GM12875 (cell line): ENCODE measurements around the gene PTPA.

Experiments
- H3K4me3 ChIP-seq: one replicate; pipeline ENCODE4 v1.5.1; 2011; ENCODE audit warnings: low read depth, low read length, control low read depth
- TF ChIP-seq, protein P1 (sequence below): IDR thresholded peaks from 2 replicates; pipeline ENCODE4 v1.5.1; 2011; ENCODE audit warnings: low read depth, mild to moderate bottlenecking, control low read depth, inconsistent platforms, low read length, moderate library complexity, borderline replicate concordance; ENCODE audit not compliant: insufficient read depth

Gene PTPA

DNA sequence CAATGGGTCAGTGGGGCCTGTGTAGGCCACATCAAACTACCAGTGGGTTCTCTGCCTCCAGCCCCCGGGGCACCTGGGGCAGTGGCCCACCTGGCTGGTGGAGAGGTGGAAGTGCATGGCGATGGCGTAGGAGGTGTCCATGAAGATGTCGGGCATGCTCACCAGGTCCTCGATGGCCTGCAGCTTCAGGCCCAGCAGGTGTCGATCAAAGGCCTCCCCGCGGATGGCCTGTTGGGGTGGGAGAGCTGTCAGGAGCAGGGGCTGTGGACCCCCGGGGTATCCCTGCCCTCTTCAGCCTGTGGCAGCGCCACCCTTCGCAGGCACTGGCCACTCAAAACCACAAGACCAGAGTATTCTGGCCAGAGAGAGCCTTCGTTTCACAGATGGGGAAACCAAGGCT lies 15.3 kb upstream of the PTPA start:
- TF ChIP-seq, protein P1, sequence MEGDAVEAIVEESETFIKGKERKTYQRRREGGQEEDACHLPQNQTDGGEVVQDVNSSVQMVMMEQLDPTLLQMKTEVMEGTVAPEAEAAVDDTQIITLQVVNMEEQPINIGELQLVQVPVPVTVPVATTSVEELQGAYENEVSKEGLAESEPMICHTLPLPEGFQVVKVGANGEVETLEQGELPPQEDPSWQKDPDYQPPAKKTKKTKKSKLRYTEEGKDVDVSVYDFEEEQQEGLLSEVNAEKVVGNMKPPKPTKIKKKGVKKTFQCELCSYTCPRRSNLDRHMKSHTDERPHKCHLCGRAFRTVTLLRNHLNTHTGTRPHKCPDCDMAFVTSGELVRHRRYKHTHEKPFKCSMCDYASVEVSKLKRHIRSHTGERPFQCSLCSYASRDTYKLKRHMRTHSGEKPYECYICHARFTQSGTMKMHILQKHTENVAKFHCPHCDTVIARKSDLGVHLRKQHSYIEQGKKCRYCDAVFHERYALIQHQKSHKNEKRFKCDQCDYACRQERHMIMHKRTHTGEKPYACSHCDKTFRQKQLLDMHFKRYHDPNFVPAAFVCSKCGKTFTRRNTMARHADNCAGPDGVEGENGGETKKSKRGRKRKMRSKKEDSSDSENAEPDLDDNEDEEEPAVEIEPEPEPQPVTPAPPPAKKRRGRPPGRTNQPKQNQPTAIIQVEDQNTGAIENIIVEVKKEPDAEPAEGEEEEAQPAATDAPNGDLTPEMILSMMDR, result no peak
- H3K4me3 ChIP-seq, result no peak overlapping the region

DNA sequence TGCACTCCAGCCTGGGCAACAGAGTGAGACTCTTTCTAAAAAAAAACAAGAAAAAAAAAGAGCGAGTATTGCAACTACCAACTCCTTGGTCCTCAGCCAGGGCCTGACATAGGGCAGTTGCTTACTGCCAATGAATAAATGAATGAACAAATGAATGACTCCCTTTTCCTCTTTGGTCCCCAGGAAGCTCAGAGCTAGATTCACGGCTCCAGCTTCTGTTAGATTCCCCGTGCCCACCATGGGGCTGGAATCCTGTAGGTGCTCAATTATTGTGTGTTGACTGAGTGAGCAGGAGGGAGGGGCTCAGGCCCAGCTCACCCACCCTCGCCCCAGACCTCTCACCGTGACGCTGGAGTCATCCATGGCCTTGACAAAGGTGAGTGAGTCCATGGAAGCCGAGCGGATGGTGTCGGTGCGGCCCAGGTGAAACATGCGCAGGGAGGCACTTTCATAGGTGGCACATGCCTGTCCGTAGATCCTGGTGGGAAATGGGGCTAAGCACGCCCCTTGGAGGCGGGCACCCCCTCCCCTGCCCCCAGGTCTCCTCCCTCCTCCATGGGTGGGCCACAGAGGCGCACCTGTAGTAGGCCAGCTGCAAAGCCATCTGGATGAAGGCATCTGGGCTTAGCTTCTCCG lies 13.4 kb upstream of the PTPA start:
- TF ChIP-seq, protein P1, result no peak
- no peak overlapping the region for H3K4me3 ChIP-seq

DNA sequence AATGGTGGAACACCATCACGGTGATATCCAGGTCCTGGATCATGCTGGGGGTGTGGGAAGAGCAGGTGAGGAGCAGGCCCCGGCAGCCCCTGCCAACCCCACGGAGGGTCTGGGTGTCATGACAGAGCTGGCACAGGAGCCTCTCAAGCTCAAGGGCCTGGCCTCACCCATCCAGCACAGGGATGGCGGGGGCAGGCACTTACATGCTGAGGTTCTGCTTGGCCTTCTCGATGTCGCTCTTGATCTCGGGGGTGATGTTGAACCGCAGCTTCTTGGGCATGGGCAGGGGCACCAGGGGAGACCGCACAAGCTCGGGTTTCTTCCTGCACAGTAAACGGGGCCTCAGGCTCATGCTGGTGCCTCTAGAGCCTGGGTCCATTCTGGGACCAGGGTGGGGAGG lies 12.9 kb upstream of the PTPA start:
- TF ChIP-seq, protein P1, result no peak
- H3K4me3 ChIP-seq, result no peak overlapping the region

DNA sequence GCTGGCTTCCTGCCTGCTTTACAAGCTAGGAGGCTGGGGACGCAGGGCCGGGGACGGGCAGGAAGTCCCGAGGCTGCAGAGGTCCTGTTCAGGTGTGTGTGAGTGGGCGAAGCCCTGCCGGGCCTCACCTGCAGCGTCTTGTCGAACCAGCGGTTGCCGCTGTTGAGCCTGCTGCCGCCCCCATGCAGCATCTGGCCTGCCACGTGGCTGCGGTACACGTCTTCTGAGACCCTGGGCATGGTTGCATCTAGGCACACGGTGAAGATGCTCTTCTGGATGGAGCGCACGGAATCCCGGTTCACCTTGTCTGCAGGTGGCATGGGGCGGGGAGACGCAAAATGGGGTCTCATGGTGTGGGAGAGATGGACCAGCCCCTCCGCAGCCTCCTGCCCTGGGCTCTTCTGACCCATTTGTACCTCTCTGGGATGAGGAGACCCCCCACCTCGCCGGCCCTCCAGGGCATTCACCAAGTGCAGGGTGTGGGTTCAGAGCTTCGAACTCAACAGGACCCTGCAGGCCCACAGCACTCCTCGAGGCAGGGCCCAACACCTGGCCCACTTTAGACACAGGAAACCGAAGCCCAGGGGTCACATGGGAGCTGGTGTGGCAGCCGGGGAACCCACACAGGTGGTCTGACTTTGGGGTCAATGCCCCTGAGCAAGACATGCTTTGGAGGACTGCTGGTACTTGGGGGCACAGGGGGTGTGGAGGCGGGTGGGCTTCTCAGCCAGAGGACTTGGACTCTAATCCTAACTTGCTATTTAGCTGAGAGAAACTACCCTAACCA lies 10.6 kb upstream of the PTPA start:
- no peak overlapping the region for H3K4me3 ChIP-seq
- TF ChIP-seq, protein P1, result no peak

DNA sequence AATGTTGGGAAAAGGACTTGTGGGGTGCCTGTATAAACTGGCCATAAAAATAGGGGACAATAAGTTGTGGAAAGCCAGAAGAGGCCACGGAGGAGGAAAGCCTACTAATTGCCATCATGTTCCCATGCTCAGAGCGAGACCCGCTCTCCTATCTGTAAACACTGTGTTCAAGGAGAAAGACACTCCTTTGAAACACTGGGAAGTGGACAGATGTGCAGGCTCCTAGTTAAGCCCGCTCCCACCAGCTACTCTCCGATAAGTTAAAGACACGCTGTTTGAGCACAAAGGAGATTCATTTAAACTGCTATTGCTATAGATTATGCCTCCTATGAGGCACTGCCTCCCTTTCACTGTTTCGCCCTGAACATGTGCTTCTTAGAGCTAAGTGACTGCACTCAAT lies 9.9 kb upstream of the PTPA start:
- TF ChIP-seq, protein P1, result no peak
- no peak overlapping the region for H3K4me3 ChIP-seq

DNA sequence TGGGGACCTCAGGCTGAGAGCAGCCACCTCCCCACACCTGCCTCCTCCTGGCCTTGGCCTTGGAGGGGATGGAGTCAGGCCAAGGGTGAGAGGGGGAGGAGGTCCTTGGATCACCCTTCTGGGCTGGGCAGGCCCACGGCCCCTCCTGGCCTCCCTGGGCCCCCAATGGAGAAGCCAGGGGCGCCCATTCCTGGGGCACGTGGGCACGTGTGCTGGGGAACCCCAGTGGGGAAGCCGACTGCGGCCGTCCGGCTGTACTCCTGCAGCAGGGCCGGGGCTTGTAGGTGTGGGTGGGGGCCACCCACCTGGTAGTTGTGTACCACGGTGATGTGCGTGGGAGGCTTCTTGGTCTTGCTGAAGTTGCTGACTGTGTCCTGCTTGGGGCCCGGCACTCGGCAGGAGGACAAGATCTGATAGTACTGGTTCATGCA lies 9.1 kb upstream of the PTPA start:
- no peak overlapping the region for H3K4me3 ChIP-seq
- TF ChIP-seq, protein P1, result no peak
